ENCODE results near the gene RP2.

Gene RP2

DNA sequence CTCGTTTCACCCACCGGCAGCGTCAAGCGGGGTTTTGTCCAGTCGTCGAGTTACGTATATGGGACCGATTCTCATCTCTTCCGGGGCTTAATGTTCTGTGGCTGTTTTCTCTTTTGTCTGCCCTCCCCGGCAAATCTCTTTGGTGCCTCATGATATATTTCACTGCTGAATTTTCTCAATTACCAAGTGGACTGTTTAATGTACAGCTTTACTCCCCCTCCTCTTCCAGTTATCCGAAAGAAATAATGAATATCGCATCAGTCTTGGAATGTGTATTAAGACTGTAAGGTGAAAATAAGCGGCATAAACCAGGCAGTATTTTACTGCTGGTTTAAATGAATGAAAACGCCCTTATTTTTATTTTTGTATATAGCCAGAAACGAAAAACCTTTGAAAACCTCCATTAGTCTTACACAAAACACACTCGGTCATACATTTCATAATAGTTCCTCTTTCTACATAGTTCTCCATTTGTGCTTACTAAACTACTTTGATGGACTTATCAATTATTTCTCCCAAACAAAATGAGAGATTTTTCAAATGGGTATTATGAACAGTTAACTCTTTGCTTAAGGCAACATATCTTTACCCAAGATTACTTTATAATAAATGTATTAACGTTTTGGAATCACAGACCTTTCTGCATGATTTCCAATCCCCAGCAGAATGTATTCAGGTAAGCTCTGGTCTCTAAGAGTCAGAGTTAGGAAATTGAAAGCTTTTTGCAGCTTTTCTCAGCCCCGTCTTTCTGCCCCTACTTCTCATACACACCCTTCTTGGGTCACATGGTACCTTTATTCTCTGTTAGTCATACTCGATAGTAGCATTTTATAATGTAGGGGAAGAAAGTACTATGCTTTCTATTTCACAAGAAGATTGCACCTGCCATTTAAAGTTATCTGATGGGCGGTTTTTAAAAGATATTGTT is 979 bp downstream of the RP2 start:
- Histone ChIP-seq H3K36me3 (ENCODE audit: low read length) (no peaks in the 10 kb centered on the region), H3K79me2 (ENCODE audit: insufficient read depth, low read length) (peaks cover 51% of the 10 kb centered on the region), H3K27me3 (ENCODE audit: low read length) (no peaks in the 10 kb centered on the region), H3K9me2 (replicated peaks; ENCODE audit: insufficient read depth, low read length) (no peaks in the 10 kb centered on the region), H3K27ac (ENCODE audit: low read depth, low read length) (peak overlapping the region; percentile 71), H3K9me3 (ENCODE audit: insufficient read depth, low read length) (no peaks in the 10 kb centered on the region), H3F3A (ENCODE audit: insufficient read depth) (peaks cover 4% of the 10 kb centered on the region; the same call in 1 of the 2 replicates), H2AFZ (ENCODE audit: low read depth, low read length, severe bottlenecking) (no peak overlapping the region), H3K4me3 (ENCODE audit: insufficient read depth, low read length, poor library complexity, severe bottlenecking) (peak overlapping the region; percentile 89), H3K4me2 (ENCODE audit: low read depth, low read length, poor library complexity, severe bottlenecking) (peak overlapping the region; percentile 80), H4K20me1 (ENCODE audit: low read depth, low read length) (no peaks in the 10 kb centered on the region), H3K9ac (ENCODE audit: low read length) (peak overlapping the region; percentile 80)
- TF ChIP-seq, protein P1, sequence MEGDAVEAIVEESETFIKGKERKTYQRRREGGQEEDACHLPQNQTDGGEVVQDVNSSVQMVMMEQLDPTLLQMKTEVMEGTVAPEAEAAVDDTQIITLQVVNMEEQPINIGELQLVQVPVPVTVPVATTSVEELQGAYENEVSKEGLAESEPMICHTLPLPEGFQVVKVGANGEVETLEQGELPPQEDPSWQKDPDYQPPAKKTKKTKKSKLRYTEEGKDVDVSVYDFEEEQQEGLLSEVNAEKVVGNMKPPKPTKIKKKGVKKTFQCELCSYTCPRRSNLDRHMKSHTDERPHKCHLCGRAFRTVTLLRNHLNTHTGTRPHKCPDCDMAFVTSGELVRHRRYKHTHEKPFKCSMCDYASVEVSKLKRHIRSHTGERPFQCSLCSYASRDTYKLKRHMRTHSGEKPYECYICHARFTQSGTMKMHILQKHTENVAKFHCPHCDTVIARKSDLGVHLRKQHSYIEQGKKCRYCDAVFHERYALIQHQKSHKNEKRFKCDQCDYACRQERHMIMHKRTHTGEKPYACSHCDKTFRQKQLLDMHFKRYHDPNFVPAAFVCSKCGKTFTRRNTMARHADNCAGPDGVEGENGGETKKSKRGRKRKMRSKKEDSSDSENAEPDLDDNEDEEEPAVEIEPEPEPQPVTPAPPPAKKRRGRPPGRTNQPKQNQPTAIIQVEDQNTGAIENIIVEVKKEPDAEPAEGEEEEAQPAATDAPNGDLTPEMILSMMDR (IDR thresholded peaks at IDR 0.05; ENCODE audit: insufficient read depth, low read length, poor library complexity, severe bottlenecking): no peak
- no peak for TF ChIP-seq EZH2phosphoT487 (conservative IDR thresholded peaks at IDR 0.05; ENCODE audit: low read length)

DNA sequence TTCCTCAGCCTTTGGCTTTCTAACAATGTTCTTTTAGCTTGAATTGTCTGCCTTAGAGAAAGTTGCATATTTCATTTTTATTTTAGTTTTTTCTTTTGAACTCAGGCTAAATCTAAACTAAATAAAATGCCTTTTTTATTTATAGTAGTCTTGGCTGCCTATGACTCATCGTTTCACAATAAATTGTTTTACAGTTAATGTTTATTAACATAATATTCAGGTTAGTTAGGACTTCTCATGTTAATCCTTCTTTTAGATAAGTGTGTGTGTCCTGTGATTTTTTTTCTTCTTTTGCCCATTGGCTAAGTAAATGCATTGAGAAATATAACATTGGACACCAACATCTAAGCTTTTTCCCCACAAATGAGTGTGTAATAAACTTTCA is 1.6 kb downstream of the RP2 start:
- H2AFZ ChIP-seq (ENCODE audit: low read depth, low read length, severe bottlenecking): no peak overlapping the region
- no peaks in the 10 kb centered on the region for H3K36me3 ChIP-seq (ENCODE audit: low read length)
- no peaks in the 10 kb centered on the region for H3K9me2 ChIP-seq (replicated peaks; ENCODE audit: insufficient read depth, low read length)
- H3K4me3 ChIP-seq (ENCODE audit: insufficient read depth, low read length, poor library complexity, severe bottlenecking): peak overlapping the region; percentile 89
- H3K27ac ChIP-seq (ENCODE audit: low read depth, low read length): peak overlapping the region; percentile 71
- H3K79me2 ChIP-seq (ENCODE audit: insufficient read depth, low read length): peaks cover 56% of the 10 kb centered on the region
- TF ChIP-seq, protein P1 (IDR thresholded peaks at IDR 0.05; ENCODE audit: insufficient read depth, low read length, poor library complexity, severe bottlenecking): no peak
- TF ChIP-seq EZH2phosphoT487 (conservative IDR thresholded peaks at IDR 0.05; ENCODE audit: low read length): no peak
- peak overlapping the region; percentile 80 for H3K4me2 ChIP-seq (ENCODE audit: low read depth, low read length, poor library complexity, severe bottlenecking)
- no peaks in the 10 kb centered on the region for H3K27me3 ChIP-seq (ENCODE audit: low read length)
- H3K9me3 ChIP-seq (ENCODE audit: insufficient read depth, low read length): no peaks in the 10 kb centered on the region
- H3K9ac ChIP-seq (ENCODE audit: low read length): peak overlapping the region; percentile 80
- H3F3A ChIP-seq (ENCODE audit: insufficient read depth): peaks cover 4% of the 10 kb centered on the region; the same call in 1 of the 2 replicates
- H4K20me1 ChIP-seq (ENCODE audit: low read depth, low read length): no peaks in the 10 kb centered on the region

DNA sequence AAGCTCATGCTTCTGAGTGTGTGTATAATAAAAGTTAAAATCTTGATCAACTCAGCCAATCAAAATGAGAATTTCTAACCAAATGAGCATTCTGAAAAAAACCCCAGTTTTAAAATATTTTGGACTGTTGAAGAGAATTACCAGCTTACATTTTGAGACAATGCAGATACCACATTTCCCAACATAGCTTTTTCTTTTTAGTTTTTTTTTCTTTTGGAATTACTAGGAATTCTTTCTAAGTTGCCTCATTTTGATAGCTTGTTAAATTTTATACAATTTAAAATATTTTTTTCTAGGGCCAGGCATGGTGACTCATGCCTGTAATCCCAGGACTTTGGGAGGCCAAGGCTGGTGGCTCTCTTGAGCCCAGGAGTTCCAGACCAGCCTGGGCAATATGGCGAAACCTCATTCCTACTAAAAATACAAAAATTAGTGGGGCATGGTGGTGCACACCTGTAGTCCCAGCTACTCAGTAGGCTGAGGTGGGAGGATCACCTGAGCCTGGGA is 2.2 kb downstream of the RP2 start:
- H3K4me2 ChIP-seq (ENCODE audit: low read depth, low read length, poor library complexity, severe bottlenecking): peak overlapping the region; percentile 80
- H3K79me2 ChIP-seq (ENCODE audit: insufficient read depth, low read length): peaks cover 60% of the 10 kb centered on the region
- H3K27me3 ChIP-seq (ENCODE audit: low read length): no peaks in the 10 kb centered on the region
- H2AFZ ChIP-seq (ENCODE audit: low read depth, low read length, severe bottlenecking): no peak overlapping the region
- H4K20me1 ChIP-seq (ENCODE audit: low read depth, low read length): no peaks in the 10 kb centered on the region
- H3F3A ChIP-seq (ENCODE audit: insufficient read depth): peaks cover 4% of the 10 kb centered on the region; the same call in 1 of the 2 replicates
- no peaks in the 10 kb centered on the region for H3K9me2 ChIP-seq (replicated peaks; ENCODE audit: insufficient read depth, low read length)
- peak overlapping the region; percentile 80; the same call in 1 of the 2 replicates for H3K9ac ChIP-seq (ENCODE audit: low read length)
- H3K9me3 ChIP-seq (ENCODE audit: insufficient read depth, low read length): no peaks in the 10 kb centered on the region
- peak overlapping the region; percentile 89 for H3K4me3 ChIP-seq (ENCODE audit: insufficient read depth, low read length, poor library complexity, severe bottlenecking)
- TF ChIP-seq, protein P1 (IDR thresholded peaks at IDR 0.05; ENCODE audit: insufficient read depth, low read length, poor library complexity, severe bottlenecking): no peak
- no peak overlapping the region for H3K27ac ChIP-seq (ENCODE audit: low read depth, low read length)
- no peaks in the 10 kb centered on the region for H3K36me3 ChIP-seq (ENCODE audit: low read length)
